CD4-positive, alpha-beta T cell treated with Interleukin-1 beta for 1 hour (primary cell): ENCODE results near the gene DENND4A.
A peak's percentile ranks its signal among the peaks of the same experiment; 100 is the strongest.
"Not testable (repeated sequence)": the region's sequence is repeated elsewhere in the genome, so short reads cannot be mapped to it uniquely, and the experiment has no call there.

Experiments
- DNase-seq, 2 donors: peaks; one replicate each; pipeline ENCODE4 v3.0.0-alpha.2; 2020 to 2022

The DENND4A gene

DNA sequence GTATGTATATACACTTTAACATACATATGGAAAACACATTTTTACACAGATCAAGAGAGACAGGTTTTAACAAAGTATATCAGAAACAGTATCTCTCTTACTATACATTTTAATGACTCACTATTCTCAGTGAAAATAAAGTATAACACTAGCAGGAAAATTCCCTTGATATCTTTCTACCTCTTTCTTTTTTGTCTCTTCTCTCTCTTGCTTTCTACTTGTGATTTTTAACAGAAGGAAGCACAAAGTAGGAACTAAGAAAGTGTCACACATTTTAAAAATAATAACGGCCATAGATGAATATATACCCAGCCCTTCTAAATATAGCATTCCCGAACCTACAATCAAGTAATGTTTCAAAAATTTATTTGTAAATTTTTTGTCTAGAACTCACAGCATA is 4.8 kb downstream of the DENND4A start:
- DNase-seq = no peak

DNA sequence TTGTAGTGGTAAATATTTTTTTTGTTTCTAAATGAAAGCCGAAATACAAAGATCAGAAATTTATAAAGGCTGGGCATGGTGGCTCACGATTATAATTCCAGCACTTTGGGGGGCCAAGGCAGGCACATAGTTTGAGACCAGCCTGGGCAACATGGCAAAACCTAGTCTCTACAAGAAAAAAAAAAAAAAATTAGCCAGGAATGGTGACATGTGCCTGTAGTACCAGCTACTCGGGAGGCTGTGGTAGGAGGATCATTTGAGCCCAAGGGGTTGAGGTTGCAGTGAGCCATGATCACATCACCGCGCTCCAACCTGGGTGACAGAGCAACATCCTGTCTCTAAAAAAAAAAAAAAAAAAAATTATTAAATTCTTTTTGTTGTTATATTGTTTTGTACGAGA is 6.9 kb downstream of the DENND4A start:
- no peak for DNase-seq

DNA sequence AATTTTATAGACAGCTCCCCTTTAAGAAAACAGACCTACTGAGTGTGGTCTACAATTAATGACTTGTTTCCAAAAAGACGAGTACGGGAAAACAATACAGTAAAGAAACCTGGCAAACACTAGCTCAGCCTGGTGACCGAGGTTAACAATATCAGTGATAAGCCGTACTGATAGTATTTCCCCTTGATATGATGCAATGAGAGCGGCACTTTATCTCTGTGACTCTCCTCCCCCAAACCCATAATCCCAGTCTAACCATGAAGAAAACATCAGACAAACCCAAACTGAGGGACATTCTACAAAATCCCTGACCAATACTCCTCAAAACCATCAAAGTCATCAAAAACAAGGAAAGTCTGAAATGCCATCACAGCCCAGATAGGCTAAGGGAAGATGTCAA is 8.2 kb downstream of the DENND4A start:
- DNase-seq = no peak

DNA sequence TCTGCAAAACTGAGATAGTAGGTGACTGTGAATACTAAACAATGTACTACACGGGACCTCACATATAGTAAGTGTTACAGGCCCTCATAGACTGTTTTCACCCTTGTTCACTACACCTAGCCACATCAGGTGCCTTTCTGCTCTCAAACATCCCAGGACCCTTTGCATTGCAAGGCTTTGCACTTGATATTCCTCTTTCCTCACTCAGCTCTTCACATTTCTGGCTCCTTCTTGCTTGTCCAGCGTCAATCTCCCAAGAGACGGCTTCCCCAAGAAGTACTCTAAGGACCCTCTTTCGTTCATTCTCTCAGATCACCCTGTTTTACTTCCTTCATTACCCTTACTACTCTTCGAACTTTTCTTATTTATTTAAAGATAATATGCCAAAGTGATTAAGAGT is 10.0 kb downstream of the DENND4A start:
- no peak for DNase-seq

DNA sequence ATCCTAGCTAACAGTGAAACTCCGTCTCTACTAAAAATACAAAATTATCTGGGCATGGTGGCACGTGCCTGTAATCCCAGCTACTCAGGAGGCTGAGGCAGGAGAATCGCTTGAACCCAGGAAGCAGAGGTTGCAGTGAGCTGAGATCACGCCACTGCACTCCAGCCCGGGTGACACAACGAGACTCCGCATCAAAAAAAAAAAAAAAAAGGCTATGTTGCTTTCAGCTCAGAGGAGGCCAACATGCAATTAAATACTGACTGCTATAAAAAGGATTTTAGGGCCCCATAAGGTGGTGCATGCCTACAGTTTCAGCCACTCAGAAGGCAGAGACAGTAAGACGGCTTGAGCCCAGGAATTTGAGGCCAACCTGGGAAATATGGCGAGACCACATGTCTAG is 13.4 kb downstream of the DENND4A start:
- not testable (repeated sequence) for DNase-seq

DNA sequence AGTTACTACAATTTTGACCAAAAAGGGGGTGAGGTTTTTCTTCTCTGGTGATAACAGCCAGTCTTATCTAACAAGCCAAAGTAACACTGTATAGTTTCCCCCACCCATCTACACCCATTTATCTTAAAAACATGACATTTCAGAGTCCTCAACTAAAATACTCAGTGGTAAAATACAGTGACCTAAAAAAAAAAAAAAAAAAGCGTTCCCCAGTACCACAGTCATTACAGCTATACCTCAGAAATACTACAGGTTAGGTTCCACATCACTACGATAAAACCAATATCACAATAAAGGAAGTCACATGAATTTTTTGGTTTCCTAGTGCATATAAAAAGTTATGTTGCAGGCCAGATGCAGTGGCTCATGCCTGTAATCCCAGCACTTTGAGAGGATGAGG is 13.8 kb downstream of the DENND4A start:
- peak in 1 of 2 donors; percentile 39 for DNase-seq

DNA sequence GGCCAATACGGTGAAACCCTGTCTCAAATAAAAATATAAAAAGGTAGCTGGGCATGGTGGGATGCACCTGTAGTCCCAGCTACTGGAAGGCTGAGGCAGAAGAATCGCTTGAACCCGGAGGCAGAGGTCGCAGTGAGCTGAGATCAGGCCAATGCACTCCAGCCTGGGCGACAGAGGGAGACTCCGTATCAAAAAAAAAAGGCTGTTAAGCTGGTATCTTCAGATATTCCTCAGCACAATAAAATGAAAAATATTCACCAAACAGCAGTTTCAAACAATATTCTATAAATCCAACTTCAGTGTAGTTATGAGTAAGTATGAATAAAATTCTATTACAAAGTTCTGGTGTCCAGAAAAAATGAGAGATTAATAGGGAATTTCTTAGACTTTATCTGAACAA is 14.2 kb downstream of the DENND4A start:
- DNase-seq = no peak

DNA sequence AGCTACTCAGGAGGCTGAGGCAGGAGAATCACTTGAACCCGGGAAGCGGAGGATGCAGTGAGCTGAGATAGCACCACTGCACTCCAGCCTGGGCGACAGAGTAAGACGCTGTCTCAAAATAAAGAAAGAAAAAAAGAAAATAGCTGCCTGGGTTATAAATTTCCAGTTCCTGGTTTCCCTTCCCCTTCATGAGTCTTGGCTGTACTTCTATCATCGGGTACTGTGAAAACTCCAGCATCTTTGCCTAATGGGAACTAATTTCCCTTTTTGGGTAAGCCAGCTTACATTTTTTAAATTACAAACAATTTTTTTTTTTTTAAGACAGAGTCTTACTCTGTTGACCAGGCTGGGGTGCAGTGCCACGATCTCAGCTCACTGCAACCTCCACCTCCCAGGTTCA is 15.0 kb downstream of the DENND4A start:
- no peak for DNase-seq

DNA sequence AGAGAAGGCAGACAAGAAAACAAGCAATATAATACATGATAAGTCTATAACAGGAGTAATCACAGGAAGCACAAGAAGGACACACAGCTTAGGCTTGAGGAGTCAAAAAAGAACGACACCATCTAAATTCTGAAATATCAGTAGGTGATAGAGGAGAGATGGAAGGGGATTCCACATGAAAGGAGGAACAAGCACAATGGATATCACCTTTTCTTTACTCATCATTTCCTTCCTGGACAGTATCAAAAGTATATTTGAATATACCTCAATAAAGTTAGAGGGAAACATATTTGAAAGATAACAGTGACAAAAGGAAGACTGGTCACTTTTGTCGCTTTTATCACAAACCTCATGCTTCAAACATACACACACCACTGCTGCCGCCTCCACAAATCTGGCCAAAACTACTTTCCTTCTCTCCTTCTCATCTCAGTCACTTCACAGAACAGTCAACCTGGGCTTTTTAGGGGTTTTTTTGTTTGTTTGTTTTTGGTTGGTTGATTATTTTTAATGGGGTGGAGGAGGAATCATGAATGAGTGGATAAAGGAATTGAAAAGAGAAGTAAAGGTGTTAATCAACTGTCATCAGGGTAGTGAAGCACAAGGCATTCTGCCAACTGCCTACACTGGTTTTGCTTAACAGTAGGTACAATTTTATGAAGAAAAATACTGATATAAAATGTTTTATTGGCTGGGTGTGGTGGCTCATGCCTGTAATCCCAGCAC is 18.5 kb downstream of the DENND4A start:
- no peak for DNase-seq

DNA sequence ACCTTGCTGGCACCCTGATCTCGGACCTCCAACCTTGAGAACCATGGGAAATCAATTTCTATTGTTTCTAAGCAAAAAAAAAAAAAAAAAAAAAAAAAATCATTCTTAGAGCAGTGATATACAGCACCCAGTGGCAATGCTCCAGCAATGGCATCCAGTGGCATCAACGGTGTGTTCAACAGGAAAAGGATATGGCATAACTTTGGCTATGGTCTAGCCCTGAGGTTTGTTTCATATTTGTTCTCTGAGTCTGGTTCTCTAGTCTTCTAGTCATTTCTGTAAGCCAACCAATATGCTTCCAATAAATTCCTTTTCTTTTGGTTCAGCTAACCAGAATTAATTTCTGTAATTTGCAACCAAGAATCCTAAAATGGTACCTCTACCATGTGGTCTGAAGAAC is 19.2 kb downstream of the DENND4A start:
- DNase-seq = no peak

DNA sequence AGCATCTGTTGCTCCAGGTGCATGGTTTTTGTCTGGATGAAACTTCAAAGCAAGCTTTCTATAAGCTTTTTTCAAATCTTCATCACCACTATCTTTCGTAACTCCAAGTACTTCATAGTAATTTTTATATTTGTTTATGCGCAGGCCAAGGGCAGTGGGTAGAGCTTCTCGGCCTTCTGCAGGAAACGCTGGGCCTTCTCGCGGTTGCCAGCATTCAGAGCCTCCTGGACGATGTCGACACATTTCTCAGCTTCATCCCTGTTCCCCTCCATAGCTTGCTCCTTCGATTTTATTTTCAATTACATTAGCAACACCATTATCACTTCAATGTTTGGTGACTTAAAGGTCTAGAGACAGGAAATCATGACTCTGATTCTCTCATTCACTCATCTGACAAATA is 20.2 kb downstream of the DENND4A start:
- DNase-seq = no peak

DNA sequence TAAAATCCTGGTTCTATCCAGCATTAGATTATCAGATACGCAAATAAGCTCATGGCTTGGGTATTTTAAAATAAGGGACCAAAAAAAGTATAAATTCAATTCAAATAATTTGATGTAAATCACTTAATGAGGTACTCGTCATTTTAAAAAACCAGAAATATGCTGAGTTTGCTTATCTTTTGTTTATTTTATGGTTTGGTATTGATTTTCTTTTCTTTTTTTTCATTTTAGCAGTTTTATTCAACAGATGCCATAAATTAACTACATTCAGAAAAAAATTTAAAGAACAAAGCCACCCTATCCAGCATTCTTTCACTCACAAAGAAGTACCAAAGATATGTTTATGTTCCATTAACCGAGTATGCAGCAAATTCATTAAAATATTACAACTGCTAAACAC is 22.6 kb downstream of the DENND4A start:
- DNase-seq = no peak

DNA sequence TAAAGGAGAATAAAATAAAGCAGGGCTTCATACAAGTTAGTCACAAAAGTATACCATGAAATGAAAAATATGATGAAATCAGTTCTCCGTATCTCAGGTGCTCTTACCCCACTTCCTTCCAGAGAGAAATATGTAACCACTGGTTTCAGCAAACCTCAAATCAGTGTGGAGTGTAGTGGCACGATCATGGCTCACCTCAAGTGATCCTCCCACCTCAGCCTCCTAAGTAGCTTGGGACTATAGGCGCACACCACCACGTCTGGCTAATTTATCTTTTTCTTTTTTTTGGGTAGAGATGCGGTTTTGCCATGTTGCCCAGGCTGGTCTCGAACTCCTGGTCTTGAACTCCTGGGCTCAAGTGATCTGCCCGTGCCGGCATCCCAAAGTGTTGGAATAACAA is 24.2 kb downstream of the DENND4A start:
- DNase-seq = peak in 1 of 2 donors; percentile 34

DNA sequence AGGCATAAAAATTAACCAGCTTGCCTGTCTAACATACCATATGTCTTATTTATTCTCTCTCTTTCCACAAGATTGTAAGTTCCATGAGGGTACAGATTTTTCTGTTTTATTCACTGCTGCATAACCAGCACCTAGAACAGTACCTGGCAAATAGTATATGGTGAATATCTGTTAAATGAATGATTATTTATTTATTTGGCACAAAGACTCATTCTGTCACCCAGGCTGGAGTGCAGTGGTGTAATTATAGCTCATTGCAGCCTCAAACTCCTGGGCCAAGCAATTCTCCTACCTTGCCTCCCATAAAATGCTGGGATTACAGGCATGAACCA is 24.9 kb downstream of the DENND4A start:
- DNase-seq = no peak

DNA sequence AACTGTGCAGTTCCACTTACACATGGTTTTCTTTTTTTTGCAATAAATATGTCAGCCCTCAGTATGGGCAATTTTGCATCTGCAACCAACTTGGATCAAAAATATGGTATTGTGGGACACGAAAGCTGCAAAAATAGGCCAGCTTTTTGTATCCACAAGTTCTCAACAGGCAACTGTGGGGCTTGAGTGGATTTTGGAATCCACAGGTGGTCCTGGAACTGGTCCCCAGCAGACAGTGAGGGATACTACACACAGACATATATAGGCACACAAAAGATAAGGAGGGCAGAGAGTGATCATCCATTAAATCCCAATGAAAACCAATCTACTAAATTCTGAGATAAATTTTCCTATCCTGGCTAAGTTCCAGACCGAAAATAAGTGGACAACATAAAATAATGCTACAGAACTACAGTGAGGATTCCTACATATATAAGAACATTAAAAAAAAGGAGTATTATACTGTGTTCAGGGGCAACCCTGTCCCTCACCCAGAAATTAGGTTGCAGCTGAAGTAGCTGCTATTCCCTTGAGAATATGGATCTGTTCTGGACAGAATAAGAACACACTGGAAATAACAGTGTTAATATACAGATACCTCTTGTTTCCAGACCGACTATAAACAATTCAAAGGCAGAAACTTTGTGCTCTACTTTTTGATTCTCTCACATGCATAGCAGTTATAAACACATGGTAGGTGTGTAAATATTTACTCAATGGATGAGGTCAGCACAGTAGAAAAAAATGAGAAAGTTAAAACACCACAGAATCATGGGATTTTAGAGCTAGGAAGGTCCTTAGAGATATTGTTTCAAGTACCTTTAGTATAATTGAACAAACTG is 25.4 kb downstream of the DENND4A start:
- DNase-seq = no peak

DNA sequence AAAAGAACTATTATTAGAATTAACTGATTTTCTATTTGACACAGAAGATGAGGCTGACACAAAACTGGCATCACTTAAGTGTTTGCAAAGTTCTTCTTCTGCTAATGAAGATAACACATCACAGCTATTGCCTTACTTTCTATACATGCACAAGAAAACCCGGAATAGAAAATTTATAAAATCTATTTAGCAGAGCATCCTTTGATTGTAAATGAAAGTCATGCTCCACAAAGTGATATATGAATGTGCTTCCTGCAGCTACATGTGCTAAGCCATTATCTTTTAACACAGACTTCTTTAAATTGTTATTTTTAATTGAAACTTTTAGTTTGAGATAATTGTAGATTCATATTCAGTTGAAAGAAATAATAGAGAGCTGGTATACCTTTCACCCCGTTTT is 27.0 kb downstream of the DENND4A start:
- DNase-seq = no peak

DNA sequence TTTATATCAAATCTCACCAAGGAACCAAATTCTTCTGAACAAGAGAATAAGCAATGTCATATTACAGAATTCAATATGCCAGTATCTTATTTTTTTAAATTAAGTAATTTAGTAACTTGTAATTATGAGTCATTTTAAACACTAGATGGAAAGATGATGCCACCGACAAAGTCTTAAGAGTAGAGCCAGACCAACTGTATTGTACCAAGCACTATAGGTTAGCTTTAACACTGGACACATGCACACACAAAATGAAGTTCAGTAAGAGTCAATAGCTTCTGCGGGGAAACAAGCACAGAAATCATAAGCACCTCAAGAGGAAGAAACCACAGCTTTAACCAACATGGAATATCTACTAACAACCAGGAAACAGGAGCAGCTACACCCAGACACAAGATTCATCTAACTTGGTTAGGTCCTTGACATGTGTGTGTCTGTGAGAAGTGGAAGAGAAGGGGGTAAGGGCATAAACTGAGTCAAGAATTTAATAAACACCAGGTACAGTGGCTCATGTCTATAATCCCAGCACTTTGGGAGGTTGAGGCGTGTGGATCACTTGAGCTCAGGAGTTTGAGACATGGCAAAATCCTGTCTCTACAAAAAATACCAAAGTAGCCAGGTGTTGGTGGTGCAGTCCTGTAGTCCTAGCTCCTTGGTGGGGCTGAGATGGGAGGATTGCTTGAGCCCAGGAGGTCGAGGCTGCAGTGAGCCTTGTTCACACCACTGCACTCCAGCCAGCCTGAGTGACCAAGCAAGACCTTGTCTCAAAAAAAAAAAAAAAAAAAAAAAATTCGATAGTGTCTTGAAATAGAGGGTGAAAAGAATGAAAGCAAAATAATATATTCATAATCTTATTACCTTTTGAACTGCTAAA is 28.9 kb downstream of the DENND4A start:
- no peak for DNase-seq

DNA sequence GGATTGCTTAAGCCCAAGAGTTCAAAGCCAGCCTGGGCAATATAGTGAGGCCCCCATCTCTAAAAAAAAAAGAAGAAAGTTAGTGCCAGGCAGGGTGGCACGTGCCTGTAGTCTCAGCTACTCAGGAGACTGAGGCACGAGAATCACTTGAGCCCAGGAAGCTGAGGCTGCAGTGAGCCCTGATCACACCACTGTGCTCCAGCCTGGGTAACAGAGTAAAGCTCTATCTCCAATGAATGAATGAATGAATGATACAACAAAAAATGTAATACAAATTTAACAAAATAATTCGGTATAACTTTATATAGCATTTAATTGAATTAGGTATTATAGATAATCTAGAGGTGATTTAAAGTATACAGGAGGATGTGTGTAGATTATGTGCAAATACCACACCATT is 29.7 kb downstream of the DENND4A start:
- no peak for DNase-seq

DNA sequence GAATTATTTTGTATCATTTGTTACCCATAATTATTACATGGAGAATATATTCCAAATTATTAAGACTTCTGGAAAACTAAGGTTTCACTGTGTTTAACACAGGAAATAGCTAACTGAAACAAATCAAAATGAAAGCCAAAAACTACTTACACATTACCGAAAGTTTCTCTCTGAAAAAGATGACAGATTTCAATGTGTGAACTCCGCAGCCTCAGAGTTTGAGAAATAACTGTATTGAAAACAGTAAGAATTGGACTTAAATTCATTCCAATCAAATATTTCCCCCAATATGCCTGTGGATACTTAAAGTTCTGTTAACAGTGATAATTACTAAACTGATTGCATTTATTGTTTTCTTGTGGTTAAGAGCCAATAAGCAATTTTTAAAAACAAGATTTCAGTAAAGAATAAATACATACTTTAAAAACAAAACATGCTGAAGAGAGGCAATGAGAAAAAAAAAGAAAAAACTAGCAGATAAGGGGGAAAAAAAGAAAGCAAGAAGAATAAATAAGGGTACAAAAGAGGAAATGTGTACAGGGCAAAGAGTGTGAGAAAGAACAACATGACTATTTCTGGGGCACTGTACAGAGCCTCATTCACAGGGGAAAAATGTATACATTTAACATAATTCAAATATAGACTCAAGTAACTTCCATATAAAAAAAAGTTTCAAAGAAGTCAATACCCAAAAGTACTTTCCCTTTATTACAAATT is 30.7 kb downstream of the DENND4A start:
- DNase-seq = no peak

DNA sequence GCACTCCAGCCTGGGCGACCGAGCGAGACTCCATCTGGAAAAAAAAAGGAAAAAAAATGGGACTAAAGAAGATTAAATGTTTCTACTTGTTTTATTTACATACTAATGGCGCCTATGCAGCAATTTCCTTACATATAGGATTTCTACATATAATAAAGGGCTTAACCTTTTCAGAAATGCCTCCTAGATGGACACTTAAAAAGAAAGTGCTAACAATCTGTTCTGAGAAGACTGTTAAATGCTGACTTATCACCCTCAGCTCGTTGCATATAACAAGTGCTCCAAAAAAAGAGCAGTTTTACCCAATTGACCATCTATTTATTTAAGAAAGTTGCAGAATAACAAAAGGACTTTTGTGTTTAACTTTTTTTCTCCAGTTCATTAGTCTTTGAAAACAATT is 32.7 kb downstream of the DENND4A start:
- DNase-seq = no peak

DNA sequence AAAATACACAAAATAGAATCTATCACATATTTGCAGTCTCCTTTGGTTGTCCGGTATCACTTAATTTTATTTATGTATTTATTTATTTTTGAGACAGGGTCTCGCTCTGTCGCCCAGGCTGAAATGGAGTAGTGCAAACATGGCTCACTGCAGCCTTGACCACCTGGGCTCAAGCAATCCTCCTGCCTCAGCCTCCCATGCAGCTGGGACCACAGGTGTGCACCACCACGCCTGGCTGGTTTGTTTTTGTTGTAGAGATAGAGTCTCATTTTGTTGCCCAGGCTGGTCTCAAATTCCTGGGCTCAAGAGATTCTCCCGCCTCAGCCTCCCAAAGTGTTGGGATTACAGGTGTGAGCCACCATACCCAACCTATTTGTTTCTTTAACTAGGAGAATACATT is 33.9 kb downstream of the DENND4A start:
- DNase-seq = no peak

DNA sequence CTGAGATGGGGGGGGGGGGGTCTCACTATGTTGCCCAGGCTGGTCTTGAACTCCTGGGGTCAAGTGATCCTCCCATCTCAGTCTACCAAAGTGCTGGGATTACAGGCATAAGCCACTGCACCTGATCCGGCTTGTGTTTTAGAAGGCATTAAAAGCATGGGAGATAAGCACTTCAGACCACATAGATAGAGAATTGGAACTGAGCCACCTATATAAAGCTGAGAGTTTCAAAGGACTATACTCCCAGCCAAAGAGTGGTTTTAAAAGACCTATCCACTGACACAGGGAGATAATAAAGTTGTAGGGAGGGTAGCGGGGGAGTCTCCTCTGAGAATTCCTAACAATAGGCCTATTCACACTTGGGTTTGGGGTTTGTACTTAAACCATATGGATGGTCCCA is 34.8 kb downstream of the DENND4A start:
- DNase-seq = no peak

DNA sequence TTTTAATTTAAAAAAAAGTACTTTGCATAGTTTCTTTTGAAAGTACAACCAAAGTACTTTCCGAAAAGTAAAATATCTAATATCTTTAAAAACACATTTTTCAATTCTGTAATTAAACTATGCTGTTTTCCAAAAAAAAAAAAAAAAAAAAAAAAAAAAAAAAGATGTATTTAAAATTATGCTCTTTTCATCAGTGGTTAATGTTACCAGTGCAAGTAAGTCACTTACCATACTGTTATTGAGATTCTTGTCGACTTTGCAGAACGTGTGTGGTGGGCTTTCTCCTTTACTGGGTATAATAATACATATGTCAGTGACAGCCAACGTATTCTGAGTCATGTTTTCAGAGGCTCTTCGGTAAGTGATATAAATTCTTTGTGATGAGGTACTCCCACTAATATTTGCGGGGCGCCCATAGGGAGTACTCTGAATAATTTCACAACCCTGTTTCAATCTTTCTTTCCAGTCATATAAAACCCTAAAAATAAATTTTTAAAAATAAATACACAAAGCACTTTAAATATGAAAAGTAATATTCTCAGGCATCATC is 39.9 kb downstream of the DENND4A start:
- DNase-seq = no peak
